K562 (cell line): ENCODE measurements around the gene ZER1. TPM values are rescaled to one million over a fixed set of nuclear protein-coding genes. Genes with fewer than 3 reads are reported as not detected.

ENCODE experiments used
- ATF7 ChIP-seq: fragments of 450-650 bp; IDR thresholded peaks from 2 replicates; pipeline ENCODE4 v1.7.1; 2014; ENCODE audit warnings: mild to moderate bottlenecking, moderate library complexity
- BRD9 ChIP-seq: fragments of 450-650 bp; IDR thresholded peaks from 2 replicates; pipeline ENCODE4 v1.6.1; 2018; ENCODE audit warnings: low read depth; ENCODE audit not compliant: partially characterized antibody
- JUND ChIP-seq, 2 experiments: IDR thresholded peaks; 2 replicates in 1 of 2; 3 replicates in 1 of 2; pipeline ENCODE4 v1.6.1; 2011; ENCODE audit warnings: borderline replicate concordance in 2 of 2, low read depth in 2 of 2, low read length in 2 of 2, improper control_type of control experiment in 1 of 2, missing biosample characterization in 1 of 2, missing genetic modification characterization in 1 of 2, missing genetic modification reagents in 1 of 2
- RHOXF2B ChIP-seq: fragments of 250-450 bp; sonication (Bioruptor Pico); conservative IDR thresholded peaks from 2 replicates; pipeline ENCODE4 v1.5.1; 2021
- SMAD1 ChIP-seq: fragments of 150-350 bp; IDR thresholded peaks from 2 replicates; pipeline ENCODE4 v1.6.1; 2014; ENCODE audit warnings: low read length, low read depth; ENCODE audit not compliant: partially characterized antibody
- ZBTB7A ChIP-seq: IDR thresholded peaks from 2 replicates; pipeline ENCODE4 v1.6.1; 2011; ENCODE audit warnings: low read depth, mild to moderate bottlenecking, low read length, moderate library complexity, borderline replicate concordance; ENCODE audit not compliant: control insufficient read depth
- ZNF143 ChIP-seq: sonication (generic); formaldehyde crosslinking; IDR thresholded peaks from 2 replicates; pipeline ENCODE4 v1.9.0; 2022; ENCODE audit warnings: mild to moderate bottlenecking, missing genetic modification reagents
- polyA plus RNA-seq, 8 experiments: library from polyadenylated mRNA; depleted of rRNA in 4 of 8; stranded (reverse) in 5 of 8; unstranded in 3 of 8; fragments of >200 nt; fragmentation: Nextera tagmentation in 2 of 8; fragmentation: Illumina TruSeq in 1 of 8; extraction: Ambion mirVana in 2 of 8; extraction: Trizol in 1 of 8; gene quantifications; 2 replicates each; pipeline versions ENCODE4 v1.2.1 to v1.2.3, GENCODE V29; 2011 to 2014; ENCODE audit warnings: inconsistent platforms in 1 of 8, missing spikeins in 1 of 8
- total RNA-seq, 7 experiments: library from RNA; depleted of rRNA in 6 of 7; stranded (reverse); fragments of >200 nt in 6 of 7; fragmentation: Illumina TruSeq in 2 of 7; extraction: Trizol in 2 of 7; gene quantifications; 2 replicates each; pipeline versions ENCODE4 v1.2.1 to v1.2.3, GENCODE V29; 2011 to 2021; ENCODE audit warnings: low replicate concordance in 1 of 7
- TF ChIP-seq, protein P1 (sequence below), 2 experiments: fragments of 450-650 bp in 1 of 2; sonication (generic) in 1 of 2; formaldehyde crosslinking in 1 of 2; IDR thresholded peaks in 1 of 2; conservative IDR thresholded peaks in 1 of 2; 2 replicates each; pipeline versions ENCODE4 v1.6.1 to v1.8.1; 2016 to 2023; ENCODE audit warnings: mild to moderate bottlenecking in 2 of 2, moderate library complexity in 2 of 2, inconsistent platforms in 1 of 2, missing genetic modification reagents in 1 of 2
- TF ChIP-seq, protein P2 (sequence below): fragments of 150-350 bp; conservative IDR thresholded peaks from 2 replicates; pipeline ENCODE4 v1.6.1; 2014; ENCODE audit warnings: low read length
- TF ChIP-seq, protein P3 (sequence below): fragments of 450-650 bp; IDR thresholded peaks from 2 replicates; pipeline ENCODE4 v1.6.1; 2018; ENCODE audit not compliant: partially characterized antibody
- TF ChIP-seq, protein P4 (sequence below): fragments of 250-450 bp; sonication (Bioruptor Pico); IDR thresholded peaks from 2 replicates; pipeline ENCODE4 v1.4.0; 2020; ENCODE audit warnings: mild to moderate bottlenecking

ZER1 gene
- total and polyA plus RNA-seq, 9 of the 15 experiments (the other 6 are each of a cell fraction or from before 2014, with no cell fraction given): 0.07 to 10.7 (median 6.2) TPM

- TF ChIP-seq, protein P1, sequence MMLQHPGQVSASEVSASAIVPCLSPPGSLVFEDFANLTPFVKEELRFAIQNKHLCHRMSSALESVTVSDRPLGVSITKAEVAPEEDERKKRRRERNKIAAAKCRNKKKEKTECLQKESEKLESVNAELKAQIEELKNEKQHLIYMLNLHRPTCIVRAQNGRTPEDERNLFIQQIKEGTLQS (IDR thresholded peaks at IDR 0.05): no peak
- TF ChIP-seq, protein P1 (CRISPR knock-in tag; conservative IDR thresholded peaks at IDR 0.05): peak; percentile 62; the same call in 1 of the 2 replicates
- TF ChIP-seq ZBTB7A: peak; percentile 93
- TF ChIP-seq ATF7: peak; percentile 81
- TF ChIP-seq, protein P2, sequence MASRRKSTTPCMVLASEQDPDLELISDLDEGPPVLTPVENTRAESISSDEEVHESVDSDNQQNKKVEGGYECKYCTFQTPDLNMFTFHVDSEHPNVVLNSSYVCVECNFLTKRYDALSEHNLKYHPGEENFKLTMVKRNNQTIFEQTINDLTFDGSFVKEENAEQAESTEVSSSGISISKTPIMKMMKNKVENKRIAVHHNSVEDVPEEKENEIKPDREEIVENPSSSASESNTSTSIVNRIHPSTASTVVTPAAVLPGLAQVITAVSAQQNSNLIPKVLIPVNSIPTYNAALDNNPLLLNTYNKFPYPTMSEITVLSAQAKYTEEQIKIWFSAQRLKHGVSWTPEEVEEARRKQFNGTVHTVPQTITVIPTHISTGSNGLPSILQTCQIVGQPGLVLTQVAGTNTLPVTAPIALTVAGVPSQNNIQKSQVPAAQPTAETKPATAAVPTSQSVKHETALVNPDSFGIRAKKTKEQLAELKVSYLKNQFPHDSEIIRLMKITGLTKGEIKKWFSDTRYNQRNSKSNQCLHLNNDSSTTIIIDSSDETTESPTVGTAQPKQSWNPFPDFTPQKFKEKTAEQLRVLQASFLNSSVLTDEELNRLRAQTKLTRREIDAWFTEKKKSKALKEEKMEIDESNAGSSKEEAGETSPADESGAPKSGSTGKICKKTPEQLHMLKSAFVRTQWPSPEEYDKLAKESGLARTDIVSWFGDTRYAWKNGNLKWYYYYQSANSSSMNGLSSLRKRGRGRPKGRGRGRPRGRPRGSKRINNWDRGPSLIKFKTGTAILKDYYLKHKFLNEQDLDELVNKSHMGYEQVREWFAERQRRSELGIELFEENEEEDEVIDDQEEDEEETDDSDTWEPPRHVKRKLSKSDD: no peak
- no peak for TF ChIP-seq RHOXF2B (CRISPR knock-in tag)
- TF ChIP-seq SMAD1: no peak
- no peak for TF ChIP-seq ZNF143 (CRISPR knock-in tag)
- TF ChIP-seq, protein P3, sequence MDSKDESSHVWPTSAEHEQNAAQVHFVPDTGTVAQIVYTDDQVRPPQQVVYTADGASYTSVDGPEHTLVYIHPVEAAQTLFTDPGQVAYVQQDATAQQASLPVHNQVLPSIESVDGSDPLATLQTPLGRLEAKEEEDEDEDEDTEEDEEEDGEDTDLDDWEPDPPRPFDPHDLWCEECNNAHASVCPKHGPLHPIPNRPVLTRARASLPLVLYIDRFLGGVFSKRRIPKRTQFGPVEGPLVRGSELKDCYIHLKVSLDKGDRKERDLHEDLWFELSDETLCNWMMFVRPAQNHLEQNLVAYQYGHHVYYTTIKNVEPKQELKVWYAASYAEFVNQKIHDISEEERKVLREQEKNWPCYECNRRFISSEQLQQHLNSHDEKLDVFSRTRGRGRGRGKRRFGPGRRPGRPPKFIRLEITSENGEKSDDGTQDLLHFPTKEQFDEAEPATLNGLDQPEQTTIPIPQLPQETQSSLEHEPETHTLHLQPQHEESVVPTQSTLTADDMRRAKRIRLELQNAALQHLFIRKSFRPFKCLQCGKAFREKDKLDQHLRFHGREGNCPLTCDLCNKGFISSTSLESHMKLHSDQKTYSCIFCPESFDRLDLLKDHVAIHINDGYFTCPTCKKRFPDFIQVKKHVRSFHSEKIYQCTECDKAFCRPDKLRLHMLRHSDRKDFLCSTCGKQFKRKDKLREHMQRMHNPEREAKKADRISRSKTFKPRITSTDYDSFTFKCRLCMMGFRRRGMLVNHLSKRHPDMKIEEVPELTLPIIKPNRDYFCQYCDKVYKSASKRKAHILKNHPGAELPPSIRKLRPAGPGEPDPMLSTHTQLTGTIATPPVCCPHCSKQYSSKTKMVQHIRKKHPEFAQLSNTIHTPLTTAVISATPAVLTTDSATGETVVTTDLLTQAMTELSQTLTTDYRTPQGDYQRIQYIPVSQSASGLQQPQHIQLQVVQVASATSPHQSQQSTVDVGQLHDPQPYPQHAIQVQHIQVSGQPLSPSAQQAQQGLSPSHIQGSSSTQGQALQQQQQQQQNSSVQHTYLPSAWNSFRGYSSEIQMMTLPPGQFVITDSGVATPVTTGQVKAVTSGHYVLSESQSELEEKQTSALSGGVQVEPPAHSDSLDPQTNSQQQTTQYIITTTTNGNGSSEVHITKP: peak; percentile 37
- peak; percentile 26; the same call in 1 of the 2 replicates for TF ChIP-seq JUND (IDR thresholded peaks at IDR 0.05; ENCODE audit: borderline replicate concordance, low read depth, low read length)
- no peak for TF ChIP-seq JUND (tag; IDR thresholded peaks at IDR 0.05; ENCODE audit: borderline replicate concordance, low read depth, low read length)
- no peak for TF ChIP-seq BRD9
- TF ChIP-seq, protein P4, sequence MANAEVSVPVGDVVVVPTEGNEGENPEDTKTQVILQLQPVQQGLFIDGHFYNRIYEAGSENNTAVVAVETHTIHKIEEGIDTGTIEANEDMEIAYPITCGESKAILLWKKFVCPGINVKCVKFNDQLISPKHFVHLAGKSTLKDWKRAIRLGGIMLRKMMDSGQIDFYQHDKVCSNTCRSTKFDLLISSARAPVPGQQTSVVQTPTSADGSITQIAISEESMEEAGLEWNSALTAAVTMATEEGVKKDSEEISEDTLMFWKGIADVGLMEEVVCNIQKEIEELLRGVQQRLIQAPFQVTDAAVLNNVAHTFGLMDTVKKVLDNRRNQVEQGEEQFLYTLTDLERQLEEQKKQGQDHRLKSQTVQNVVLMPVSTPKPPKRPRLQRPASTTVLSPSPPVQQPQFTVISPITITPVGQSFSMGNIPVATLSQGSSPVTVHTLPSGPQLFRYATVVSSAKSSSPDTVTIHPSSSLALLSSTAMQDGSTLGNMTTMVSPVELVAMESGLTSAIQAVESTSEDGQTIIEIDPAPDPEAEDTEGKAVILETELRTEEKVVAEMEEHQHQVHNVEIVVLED (CRISPR knock-in tag): no peak
These were observed 69.2 kb downstream of the ZER1 start, which contains the start of gene PKN3 (continued) for GRCh38 chr9:128702445-128702948.
